Measurements from ENCODE around the gene SKI.

Gene SKI

DNA sequence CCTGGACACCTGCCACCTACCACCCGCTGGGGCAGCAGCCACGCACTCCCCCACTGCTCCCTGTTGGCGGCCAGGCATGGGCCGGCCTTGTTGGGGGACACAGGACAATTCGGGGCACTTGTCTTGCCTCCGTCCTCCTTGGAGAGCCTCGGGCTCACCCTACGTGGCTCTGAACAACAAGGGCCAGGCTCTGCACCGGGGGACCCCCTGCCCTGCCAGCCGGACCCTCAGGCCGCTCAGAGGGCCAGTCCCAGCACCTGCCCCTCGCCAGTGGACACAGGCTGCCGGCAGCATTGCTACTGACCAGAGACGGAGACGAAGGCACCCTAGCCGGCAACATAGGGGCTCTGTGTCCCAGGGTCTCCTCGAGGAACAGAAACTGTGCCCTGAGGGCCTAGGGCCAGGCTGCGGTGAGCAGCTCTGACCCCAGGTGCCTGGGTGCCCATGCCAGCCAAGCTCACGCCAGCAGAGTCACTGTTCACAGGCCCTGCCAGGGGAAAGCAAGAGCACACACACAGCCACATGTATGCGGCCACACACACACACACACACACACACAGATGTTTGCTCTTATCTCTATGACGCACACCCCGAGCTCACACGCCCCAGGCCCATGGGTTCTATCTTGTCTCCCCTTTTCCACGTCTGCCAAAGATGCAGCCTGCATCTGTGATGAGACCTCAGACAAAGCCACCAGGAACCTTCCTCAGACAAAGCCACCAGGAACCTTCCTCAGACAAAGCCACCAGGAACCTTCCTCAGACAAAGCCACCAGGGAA, 117.4 kb downstream of the SKI start:
- DNase-seq: no peak

DNA sequence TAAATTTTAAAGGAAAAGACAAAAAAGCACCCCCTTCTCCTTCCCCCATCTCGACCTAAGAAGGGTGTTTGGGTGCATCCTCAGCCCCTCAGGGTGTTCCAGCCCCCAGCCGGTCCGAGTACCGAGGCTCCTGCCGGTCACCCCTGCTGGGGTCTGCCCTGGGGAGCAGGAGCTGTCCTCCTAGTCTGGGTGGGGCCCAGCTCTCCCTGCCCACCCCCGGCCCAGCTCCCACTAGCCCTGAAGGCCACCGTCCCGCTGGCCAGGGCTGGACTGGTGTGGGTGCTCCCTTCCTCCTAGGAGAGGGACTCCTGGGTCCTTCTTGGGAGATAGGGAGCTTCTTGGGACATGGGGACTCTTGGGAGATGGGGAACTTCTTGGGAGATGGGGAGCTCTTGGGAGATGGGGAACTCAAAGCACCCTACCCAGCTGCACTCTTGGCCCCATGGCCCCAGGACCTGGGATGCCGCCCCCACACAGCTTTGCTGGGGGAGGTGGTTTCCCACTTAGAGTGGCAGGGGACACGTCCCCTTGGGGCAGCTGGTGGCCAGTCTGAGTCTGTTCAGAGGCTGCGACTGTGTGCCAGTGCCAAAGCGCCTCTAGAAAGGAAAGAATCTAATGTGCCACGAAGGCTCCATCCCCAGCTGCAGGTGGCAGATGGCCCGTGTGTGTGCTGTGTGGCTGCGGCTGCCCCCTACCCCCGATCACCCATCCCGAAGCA, 118.7 kb downstream of the SKI start:
- no peak for DNase-seq

DNA sequence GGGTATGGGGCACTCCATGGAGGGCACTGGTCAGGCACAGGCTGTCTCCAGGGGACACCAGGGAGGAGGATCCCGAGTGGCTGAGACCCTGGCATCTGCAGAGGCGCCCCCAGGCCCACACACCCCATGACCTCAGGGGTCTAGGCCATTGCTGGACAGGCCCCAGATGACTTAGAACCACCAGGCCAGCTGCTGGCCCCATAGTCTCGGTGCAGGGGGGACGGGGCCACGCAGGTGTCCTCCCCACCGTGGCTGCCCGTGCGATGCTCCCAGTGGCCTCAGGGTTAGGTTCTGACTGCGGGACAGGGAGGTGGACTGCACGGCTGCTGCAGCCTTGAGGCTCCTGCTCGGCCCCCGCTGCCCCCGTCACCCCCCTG, 119.3 kb downstream of the SKI start:
- no peak for DNase-seq

DNA sequence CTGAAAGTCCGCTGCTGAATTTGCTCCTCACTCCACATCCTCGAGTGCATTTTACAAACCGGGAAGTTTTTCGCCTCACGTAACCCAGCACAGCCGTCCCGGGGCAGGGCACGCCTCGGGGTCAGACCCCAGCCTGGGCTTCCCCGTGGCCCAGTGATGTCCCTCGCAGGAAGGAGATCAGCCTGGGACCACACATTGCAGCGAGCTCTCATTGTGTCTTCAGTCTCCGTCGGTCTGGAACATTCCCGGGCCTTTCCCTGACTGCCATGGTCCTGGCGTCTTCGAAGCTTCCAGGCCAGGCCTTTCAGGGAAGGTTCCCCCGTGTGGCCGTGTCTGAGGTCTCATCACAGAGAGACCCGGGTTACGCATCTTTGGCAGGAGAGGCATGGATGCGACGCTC, 119.8 kb downstream of the SKI start:
- DNase-seq: no peak

DNA sequence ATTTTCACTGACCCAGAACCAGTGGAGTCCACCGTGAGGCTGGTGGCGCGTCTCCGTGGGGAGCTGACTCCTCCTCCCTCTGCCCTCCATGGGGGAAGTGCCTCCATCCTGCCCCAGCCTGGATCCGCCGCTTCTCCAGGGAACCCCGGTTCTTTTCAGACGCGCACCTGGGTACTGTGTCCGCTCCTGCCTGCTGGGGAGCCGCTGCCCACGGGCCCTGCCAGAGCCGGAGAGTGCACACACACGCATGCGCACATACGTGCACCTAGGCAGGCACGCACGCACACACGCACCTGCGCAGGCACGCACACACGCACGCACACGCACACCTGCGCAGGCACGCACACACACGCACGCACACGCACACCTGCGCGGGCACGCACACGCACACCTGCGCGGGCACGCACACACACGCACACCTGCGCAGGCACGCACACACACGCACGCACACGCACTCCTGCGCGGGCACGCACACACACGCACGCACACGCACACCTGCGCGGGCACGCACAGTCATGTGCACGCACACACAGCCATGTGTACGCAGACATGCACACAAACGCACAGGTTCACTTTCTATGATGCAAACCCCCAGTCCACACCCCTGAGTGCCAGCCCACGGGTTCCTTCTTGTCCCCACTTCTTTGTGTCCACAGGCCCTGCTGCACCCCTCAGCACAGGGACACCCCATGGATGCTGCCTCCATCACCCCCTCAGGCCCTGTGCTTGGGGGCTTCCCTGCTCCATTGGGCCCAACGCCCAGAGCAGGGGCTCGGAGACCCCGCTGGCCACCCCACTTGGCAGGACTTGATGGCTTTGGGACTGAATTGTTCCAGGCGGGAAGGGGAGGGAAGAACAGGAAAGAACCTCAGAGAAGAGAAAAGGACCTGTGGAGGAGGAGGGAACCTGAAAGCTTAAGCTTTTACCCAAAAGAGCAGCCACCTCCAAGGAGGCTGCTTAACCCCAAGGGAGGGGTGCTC, 120.5 kb downstream of the SKI start:
- DNase-seq: no peak

DNA sequence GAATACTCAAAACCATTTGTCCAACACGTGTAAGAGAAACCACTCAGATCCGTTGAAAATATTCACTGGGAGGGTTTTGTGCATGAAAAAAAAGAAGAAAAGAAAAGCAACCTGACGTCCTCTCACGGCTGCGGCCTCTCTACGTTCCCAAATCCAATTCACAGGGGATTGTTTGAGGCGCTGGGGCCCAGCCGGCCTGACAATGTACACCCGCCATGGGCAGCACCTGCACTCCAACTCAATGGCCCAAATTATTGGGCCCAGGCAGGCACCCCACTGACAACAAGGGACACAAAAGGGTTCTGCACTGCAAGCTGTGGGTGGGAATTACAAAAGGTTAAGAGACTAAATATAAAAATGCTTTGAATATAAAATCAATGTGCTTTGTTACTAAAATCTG, 121.7 kb downstream of the SKI start:
- DNase-seq: no peak

DNA sequence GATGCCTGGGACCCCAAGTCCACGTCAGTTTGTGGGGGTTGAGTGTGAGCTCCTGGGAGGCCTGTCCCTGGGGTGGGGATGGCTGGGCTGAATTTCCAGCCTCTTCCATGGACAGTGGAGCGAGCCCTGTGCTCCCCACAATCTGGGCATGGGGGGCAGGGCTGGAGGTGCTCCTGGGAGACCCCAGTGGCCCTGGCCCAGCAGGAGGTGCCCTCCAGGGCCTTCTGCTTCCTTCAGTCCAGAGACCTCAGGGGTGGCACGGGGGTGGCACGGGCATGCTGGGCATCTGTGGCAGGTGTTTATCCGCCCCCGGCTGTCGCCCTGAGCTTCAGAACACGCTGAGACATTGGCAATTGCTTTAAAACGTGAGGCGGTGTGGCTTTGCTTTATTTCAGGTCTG, 122.4 kb downstream of the SKI start:
- DNase-seq: no peak

DNA sequence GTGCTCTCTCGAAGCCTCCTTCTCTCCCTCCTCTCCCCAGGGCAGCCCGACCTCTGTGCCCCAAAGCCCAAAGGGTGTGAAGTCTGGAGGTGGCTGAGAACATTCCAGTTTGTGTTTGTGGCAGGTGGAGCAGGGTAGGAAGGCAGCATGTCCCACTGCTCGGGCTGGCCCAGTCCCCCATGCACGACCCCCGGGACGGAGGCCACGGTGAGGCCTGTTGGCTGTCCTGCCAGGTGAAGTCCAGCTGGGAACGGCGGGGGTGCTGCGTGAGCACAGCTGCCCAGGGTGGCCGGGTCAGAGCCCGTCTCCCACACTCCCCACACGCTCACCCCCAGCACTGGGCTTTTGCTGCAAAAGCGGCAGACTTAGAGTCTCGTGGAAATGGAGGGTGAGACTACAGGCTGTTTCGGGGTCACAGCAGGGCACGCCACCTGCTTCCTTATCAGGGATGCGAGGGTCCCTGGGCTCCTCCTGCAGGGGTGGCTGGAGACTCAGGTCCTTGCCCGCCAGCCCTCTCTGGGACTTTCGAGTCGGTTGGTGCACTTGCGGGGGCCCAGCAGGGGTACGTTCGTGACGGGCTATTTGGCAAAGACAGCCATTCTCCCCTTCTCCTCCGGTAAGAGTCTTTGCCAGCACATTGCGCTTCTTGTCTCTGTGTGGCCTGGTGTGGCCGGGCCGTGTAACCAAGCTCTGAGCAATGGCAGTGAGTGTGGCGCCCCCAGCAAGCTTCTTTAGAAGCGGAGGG, 123.0 kb downstream of the SKI start:
- DNase-seq: no peak

DNA sequence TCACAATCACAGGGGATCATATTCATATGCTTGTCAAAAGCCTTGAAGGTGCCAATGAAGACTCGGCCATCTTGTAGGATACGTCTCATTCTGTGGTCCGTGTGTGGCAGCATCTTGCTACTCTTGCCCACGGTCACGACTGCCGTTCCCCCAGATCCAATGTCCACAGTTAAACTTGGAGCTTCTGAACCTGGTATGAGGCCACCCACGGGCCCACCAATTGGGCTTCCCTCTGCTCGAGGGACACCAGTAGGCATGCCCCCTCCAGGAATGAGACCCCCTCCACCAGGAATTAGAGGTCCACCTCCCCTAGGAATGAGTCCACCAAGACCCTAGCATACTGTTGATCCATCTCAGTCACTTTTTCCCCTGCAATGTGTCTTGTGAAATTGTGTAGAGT, 123.6 kb downstream of the SKI start:
- DNase-seq: no peak

DNA sequence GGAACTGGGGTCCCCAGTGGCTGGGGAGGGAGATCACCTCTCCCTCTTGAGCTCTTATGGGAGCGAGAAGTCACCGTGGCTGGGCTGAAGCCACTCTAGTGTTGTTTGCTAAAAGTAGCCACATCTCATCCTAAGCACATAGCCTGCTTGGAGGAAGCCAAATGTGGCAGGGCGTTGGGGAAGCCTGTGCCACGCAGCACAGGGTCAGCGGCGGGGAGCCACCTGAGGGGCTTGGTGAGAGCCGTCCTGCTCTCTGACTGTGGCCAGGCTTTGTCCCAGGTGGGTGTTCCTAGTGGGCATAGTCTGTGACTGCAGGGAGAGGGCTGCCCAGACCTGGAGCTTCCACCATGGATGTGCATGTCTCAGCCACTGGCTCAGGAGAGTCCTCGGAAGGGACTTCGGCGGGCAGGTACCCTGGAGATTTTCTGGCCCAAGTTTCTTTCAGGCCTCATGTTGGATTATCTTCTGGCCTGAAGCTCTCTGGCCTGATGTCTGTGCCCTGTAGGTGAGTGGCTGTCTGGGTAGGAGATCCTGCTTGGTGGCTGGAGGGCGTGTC, 124.3 kb downstream of the SKI start:
- no peak for DNase-seq

DNA sequence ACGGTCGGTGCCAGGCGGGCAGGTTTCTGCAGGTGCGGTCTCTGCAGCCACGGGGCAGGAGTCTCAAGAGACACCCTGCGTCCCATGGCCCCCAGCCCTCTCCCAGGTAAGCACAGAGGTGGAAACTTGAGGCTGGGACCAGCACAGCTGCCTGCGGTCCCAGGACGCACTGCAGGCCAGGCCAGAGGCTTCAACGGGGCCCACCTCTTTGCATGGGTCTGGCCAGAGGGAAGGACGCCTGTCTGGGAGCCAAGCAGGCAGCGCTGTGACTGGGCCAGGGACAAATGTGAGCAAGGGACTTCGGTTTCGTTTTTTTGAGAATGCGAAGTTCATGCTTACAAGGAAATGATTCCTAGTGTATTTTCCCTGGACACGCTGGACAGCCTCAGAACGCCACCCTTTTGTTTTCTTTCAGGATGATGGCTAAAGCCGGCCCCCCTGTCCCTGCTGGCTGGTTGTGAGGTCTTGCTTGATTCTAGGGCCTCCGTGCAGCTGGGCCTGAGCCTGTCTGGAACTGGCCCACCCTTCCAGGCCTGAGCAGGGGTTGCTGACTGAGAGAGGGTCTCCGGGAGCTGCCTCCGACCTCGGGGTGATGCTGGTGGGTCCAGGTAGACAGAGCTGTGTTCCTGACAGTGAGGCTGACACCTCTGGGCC, 124.9 kb downstream of the SKI start:
- DNase-seq: no peak

DNA sequence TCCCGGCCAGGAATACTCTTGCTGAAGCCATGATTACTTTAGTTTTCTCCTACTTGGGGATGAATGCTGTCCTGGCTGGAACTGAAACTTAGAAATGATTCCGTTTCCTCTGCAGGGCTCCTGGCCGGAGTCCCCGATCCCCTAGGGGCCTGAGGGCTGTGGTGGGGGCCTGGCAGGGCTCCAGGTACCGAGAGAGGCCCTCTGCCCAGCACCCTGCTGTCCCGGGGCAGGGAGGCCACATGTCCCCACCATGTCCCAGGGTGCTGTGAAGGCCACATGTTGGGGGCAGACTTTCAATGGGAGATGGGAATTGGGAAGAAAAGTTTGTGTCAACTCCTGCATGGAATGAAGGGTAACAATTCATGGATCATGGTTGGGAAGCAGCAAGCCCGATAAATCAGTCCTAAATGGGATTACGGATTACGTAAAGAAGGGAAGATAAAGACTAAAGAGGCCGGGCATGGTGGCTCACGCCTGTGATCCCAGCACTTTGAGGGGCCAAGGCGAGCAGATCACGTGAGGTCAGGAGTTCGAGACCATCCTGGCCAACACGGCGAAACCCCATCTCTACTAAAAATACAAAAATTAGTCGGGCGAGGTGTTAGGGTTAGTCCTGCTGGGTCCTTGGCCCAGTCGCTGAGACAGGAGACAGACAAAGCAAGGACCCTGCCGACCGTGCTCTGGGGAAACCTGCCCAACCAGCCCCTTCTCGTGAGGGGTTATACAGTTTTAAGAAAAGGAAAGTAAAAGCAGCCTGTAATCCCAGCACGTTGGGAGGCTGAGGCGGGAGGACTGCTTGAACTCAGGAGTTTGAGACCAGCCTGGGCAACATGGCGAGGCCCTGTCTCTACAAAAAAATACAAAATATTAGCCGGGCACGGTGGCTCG, 125.7 kb downstream of the SKI start:
- DNase-seq: no peak

DNA sequence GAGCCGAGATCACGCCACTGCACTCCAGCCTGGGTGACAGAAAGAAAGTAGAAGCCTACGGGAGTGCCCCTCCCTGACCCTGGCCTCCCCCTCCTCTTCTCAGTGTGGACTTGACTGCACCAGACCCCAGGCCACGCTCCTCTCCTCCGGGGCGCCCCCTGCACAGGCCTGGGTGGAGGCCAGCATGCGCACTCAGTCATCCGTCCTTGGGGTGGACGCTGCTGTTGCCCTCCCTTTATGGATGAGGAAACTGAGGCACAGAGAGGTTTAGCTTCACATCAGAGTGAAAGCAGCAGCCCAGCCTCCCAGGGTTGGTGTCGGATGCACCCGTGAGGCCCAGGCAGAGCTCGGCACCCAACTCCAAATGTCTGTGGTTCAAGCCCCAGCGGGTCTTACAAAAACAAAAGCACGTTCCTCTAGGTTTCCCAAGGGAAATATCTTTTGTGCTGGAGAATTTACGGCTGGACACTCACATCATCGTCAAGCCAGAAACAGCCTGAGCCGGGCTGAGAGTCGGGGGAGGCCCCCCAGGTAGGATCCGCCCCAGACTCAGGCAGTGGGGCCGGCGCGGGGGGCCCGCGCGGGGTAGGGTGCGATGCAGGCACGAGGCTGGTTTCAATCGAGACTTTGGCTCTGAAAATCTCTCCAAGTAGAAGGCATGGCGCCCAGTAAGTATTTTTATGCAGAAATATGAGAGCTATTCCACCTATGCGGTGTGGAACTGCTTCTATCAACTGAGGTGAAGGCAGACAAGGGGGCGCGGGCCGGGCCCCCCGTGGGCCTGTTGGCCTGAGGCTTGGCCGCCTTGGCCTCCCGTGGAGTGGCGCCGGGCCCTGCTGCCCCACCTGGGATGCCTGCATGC, 126.6 kb downstream of the SKI start:
- DNase-seq: no peak

DNA sequence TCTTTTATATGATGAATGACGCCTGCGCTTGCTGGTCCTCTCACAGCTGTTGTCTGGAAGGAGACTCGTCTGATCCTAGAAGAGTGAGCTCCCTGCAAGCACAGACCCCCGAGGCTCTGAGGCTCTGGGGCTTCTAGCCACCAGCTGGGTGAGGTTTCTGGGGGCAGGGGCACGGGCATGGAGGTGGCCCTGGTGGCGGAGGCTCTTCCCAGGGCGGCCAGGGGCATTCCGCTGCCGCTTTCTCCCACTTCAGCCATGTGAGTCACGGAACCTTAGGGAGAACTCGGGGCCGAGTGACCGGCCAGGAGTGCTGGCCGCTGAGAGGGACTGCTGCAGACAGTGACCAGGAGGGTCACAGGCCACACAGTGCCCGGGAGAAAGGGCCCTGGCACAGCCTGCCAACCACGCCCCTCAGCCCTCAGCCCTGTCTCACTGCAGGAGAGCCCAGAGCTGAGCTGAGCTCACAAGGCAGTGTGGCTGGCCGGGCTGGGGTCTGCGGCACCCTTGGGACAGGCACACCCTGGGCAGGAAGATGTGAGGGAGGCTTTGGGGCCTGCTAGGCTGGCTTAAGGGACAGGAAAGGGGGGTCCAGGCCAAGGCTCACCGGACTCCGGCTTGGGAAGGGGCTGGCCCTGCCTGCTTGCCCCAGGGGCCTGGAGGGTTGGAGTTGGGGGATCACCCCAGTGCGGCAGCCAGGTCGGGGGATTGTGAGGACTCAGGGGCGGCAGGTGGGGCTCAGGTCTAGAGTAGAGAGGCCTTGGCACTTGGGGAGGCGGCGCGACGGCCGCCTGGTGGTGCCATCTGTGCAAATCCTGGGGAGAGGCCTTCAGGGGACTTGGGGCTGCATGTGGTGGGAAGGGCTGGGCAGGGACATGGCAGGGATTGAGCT, 127.5 kb downstream of the SKI start:
- no peak for DNase-seq

DNA sequence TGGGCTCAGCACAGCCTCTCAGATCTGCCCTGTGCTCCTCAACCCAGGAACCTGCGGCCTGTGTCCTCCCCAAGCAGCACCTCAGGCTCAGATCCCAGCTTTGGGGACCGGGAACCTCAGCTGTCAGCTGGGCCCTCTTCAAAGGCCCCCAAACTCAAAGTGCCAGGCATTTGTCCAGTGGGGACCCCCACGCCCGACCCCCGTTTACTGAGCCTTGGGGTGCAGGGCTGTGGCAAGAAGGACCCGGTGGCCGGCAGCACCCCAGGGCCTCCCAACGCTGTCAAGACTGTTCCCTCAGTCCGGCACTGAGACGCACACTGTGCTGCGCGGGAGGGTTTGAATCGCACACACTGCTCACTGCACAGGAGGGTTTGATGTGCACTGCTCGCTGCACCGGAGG, 128.3 kb downstream of the SKI start:
- DNase-seq: no peak

DNA sequence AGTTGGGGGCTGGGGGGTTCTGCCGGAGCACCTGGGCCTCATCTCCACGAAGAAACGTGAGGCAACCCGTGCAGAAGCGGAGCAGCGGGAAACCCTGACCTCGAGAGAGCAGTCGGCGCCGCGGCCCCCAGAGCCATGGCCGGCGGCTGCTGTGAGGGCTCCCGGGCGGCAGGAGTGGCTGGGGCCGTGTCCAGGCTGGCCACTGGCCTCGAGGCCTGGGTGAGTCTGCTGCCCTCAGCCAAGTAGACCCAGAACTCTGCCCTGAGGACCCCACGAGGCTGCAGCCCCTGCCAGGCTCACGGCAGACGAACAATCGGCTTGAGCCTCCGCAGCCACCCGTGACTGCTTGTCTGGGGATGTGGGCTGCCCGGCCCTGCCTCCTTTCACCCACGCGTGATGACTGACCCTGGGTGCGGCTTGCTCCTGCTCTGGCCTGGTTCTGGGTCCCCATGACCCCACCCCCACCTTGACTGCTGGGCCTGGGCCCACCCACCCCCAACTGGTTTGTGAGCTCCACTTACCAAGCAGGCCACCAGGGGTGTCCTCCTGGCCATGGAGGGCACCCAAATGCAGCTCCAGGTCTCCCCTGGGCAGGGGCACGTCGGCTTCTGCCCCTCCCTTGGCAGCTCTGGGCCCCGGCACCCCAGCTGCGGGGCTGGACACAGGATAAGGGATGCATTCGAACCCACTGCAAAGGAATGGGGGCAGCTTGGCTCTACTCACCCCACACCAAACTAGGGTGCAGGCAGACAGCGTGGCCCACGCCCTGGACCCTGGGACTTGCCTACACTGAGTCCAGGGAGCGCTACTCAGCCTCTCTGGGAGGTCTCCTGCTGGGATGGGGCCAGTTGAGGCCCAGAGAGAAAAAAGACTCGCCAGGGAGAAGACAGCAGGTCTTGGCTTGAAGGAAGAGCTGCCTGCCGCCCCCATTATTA, 129.1 kb downstream of the SKI start:
- DNase-seq: no peak

DNA sequence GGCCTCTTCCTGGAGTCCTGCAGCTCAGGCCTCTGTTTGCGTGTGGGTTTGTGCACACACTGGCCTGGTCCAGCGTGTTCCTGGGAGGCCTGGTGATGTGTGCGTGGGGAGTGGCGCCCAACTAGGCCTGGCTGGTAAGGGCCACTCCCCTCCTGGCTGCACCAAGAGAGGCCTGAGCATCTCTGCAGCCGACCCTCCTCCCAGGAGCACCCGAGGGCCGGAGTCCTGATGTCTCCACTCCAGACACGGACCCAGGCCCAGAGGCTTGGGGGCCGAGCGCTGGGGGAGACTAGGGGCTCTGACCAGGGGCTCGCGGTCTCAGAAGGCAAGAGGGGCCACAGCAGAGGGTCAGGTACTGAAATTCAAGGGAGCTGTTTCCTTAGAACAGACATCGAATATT, 130.0 kb downstream of the SKI start:
- DNase-seq: no peak
